NCI-H2196 (cell line): ENCODE results near the gene EFCAB6.
"Not testable (repeated sequence)": the region's sequence is repeated elsewhere in the genome, so short reads cannot be mapped to it uniquely, and the experiment has no call there.

Source experiments
- DNase-seq: peaks from one replicate; lab custom pipeline; 2025; ENCODE audit not compliant: unreplicated experiment; lab: John Stamatoyannopoulos, UW

Gene EFCAB6

DNA sequence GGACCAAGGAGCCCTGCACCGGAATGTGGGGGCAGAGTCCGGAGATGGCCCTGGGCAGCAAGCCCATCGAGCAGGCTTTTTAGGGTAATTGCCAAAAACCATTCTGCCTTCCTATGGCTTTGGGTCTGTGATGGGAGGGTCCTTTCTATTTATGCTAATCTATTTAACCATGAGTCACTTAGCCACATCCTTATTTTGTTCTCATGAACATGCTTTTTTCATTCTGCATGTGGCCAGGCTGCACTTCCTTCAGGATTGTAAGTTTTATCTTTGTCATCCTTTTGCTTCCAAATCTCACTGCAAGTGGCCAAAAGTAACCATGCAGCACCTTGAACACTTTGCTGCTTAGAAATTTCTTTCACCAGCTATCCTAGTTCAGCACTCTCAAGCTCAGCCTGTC is 88.3 kb downstream of the EFCAB6 start:
- DNase-seq = no peak

DNA sequence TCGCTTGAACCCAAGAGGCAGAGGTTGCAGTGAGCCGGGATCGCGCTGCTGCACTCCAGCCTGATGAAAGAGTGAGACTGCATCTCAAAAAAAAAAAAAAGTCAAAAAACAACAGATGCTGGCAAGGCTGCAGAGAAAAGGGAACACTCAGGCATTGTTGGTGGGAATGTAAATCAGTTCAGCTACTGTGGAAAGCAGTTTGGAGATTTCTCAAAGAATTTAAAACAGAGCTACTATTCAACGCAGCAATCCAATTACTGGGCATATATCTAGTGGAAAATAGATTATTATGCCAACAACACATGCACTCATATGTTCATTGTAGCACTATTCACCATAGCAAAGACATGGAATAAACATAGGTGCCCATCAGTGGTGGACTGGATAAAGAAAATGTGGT is 89.7 kb downstream of the EFCAB6 start:
- no peak for DNase-seq

DNA sequence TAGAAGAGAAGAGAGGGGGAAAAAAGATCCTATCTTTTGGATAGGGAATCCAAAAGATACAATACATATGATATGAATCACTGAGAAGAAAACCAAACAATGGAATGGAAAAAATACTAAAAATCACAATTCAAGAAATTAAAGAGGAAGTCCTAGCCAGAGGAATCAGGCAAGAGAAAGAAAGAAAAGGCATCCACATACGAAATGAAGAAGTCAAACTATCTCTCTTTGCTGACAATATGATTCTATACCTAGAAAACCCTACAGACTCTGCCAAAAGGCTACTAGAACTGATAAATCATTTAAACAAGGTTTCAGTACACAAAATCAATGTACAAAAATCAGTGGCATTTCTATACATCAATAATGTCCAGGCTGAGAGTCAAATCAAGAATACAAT is 91.4 kb downstream of the EFCAB6 start:
- no peak for DNase-seq

DNA sequence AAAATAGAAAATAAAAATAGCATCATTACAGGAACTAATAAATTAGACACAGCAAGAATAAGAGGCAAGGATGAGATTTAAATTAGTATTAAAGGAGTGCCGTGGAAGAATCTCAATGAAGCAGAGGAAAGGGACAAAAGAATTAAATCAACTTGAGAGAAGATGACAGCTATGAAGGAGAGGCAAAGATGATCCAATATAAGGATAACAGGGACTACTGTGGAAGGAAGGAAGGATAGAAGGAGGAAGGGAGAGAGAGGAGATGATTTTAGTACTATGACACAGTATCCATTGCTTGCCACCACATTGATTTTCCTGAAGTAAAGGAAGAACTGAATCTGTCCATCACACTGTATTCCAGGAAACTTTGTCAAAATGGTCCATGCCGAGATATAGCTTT is 98.0 kb downstream of the EFCAB6 start:
- DNase-seq = no peak

DNA sequence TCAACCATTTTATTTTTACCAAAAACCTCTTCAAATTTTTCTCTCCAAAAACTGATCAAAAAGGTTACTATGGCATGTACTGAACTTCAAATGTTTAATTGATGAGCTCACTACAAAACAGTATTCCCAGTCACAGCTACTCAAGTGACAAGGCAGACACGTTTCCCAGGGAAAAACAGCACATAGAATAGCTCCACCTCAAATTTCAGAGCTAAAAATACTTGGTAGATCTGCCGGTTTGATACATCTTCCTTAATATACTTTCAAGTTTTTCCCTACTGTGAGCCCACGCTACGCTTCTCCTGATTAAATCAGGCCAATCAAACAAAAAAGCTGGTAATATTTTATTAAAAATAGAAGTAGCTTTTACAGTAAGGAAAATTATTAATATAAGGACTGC is 100.4 kb downstream of the EFCAB6 start:
- no peak for DNase-seq

DNA sequence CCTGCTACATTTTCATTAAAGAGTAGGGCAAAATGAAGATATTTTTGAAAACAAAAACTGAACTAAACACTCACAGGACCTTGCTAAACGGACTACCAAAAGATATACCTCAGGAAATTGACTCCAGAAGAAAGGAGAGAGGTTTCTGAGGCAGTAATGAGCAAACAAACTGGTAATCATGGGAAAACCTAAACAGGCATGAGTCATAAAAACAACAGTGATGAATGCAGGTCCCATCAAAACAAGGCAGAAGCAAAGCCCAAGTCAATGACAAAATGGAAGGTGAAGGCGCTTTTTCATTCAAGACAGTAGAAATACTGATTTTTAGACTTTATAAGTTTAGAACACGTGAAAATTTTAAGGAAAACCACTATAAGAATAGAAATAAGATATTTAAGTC is 104.5 kb downstream of the EFCAB6 start:
- DNase-seq = no peak

DNA sequence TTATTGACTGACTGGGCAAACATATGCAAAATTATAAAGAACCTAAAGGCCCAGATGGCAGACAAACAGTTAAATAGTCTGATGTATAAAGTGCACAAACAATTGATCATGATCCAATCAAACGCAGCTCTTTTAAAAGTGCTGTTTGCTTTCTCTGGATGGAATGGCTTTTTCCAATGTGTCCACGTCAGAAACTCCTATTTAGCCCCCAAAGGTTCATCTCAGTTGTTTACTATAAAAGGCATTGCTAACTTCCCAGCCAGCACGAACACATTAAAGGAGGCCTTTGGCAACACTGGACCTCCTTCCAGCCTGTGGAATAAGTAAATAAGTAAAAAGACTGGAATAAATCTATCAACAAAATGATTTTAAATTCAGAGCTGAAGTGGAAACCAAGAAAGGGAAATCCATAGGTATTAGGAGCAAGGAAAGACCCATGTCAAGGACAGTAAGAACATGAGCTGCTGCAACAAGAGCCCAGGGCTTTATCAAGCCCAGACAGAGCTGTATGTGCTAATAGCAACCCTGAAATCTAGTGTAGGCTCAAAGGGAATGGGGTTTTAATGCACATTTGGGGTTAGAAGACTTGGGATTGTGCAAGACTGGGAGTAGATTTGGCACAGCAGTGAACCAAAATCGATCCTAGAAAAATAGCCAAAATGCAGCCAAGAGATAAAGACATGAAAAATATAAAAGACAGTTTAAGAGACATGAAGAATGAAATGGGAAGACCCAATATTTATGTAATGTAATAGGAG is 105.4 kb downstream of the EFCAB6 start:
- no peak for DNase-seq

DNA sequence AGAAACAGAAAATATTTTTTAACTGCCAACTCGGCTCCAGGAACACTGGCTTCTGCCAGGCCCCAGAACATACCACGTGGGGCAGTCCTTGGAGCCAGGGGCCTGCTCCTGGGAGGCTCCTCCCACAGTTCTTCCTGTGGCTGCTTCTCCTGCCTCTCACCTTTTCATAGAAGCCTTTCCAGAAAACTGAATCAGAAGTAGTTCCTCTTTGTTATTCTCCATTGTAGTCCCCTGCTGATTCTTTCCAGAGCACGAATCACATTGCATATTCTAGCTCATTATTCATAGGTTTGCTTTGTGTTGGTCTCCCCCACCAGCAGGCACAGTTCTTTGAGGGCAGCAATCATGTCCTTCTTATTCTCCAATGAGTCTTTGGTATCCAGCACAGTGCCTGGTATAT is 106.0 kb downstream of the EFCAB6 start:
- no peak for DNase-seq

DNA sequence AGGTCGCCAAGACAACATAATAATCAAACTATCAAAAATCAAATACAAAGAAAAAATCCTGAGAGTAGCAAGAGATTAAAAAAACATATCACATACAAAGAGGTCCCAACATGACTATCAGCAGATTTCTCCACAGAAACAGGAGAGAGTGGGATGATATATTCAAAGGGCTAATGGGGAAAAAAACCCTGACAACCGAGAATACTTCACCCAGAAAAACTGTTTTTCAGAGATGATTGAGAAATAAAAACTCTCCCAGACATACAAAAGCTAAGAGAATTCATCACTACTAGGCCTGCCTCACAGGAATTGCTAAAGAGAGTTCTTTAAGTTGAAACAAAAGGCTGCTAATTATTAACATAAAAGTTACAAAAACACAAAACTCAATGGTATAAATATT is 108.1 kb downstream of the EFCAB6 start:
- DNase-seq = no peak

DNA sequence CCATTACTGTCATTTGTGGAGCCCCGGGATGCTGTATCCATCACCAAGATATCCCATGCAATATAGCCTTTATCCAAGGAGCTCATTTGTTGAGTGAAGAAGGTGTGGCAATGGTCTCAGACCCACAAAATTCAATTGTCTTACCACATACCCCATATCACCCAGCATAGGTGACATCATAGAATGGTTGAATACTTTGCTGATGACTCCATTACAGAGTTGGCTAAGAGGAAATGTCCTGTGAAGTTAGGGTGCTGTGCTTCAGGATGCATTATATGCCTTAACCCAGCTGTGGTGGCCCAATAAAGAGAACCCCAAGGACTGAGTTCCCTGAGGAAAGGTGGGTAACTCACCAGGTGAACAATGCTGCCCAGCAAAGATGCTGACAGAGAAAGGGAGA is 113.7 kb downstream of the EFCAB6 start:
- no peak for DNase-seq

DNA sequence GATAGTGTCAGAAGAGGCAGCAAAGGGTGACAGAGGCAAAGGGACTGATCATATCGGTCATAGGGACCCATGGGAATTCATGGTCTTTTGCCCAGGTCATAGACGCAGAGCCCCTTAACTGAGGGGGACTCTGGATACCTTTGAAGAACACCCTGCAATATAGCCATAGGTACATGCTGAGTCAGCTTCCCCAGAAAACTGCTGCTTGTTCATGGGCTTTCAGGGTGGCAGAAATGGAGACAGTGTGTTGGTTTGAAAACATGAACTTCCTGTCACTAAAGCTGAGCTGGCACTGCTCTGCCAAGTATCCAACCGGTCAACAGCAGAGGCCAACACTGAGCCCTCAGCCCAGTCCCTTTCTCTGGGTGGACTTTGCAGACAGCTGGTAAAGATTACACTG is 114.2 kb downstream of the EFCAB6 start:
- no peak for DNase-seq

DNA sequence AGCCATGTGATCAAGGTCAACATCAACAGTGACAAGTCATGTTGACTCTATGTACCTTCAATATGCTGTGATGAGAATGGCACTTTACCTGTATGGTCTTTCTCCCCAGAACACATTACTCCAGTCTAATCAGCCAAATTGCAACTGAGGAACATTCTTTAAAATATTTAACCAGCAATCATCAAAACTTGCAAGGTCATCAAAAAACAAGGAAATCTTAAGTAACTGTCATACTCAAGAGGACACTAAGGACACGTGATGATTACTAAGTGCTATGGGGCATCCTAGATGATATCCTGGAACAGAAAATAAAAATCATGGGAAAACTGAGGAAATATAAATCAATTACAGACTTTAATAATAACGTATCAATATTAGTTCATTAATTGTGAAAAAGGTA is 118.9 kb downstream of the EFCAB6 start:
- DNase-seq = no peak

DNA sequence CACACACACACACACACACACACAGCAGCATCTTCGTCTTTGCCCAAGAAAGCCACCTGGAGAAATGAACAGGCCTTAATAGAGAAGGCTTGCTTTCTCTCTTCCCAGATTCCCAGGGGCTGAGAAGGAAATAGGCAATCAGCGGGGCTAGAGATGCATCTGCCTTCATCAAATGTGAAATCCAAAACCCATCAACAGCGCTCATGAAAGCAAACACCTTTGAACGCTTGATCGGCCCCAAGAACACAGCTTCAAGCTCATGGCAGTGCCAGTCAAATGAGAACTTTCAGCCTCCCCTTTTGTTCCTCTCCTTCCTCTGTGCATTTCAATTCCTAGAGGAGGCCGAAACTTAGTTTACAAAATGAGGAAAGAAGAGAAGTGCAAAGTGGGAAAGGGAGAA is 122.7 kb downstream of the EFCAB6 start:
- DNase-seq = no peak

DNA sequence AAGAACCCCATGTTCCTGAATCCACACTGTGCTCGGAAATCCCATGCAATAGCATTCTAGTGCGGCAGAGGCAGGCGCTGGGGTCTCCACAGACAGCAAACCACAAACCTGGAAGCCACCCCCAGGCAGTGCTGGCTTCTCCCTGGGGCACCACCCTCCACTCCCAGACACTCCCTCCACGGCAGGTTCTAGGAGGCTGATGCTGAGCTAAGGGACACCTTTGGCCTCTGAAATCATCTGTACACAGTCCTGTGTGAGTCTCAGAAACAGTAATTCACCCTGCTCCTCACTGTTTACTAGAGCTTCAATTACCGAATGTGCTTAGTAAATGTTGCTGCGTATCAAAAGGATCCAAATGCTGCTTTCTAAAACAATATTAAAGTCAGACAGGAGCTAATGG is 129.3 kb downstream of the EFCAB6 start:
- DNase-seq = no peak

DNA sequence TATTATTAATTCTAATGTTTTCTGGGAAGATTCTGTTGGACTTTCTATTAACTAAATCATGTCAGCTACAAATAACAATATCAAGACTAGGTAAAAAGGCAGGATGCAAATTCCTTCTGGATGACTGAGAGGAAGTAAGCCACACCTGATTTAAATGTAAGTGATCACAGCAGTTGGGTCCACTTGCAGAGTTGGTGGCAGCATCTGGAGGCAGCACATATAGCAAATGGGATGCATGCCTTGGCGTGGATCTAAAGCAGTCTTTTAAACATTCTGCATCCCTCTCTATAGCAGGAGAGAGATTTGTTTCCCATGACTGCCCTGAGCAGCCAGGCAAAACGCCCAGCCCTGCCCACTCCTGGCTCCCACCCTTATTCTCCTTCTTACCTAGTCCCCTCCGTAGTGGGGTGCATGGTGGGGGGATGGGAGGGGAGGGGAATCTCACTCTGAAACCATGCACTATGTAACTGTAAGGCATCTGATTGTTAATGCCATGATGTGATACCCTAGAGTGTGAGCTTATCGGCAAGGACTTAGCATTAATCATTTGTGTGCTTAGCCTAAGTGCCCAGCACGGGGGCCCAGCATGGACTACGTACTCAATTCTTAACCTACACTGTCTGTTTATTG is 130.3 kb downstream of the EFCAB6 start:
- no peak for DNase-seq

DNA sequence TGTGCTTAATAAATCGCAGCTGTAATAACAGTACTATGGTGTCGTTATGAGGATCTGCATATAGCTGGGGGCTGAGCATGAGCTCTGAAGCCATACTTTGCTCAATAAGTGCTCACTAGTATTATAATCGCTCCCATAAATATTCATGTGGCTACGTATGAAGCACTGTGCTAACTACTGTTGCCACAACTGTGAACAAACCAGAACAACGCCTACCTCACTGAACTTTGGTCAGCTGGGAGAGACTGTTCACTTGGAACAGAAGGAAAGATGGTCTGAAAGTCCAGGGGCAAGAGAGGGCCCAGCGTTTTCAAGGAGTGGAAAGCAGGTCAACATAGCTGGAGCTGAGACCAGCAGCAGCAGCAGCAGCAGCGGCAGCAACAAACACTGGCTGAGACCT is 141.6 kb downstream of the EFCAB6 start:
- DNase-seq = no peak

DNA sequence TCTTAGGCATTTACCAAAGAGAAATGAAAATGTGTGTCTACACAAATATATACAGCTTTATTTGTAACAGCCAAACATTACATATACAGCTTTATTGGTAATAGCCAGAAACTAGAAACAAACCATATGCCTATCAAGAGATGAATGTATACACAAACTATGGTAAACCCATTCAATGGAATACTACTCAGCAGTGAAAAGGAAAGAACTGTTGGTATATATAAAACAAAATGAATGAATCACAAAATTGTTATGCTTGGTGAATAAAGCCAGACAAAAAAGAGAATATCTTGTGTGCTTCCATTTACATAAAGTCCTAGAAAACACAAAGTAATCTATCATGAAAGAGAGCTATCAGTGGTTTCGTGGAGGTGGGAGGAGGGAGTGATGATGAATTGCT is 142.9 kb downstream of the EFCAB6 start:
- DNase-seq = no peak

DNA sequence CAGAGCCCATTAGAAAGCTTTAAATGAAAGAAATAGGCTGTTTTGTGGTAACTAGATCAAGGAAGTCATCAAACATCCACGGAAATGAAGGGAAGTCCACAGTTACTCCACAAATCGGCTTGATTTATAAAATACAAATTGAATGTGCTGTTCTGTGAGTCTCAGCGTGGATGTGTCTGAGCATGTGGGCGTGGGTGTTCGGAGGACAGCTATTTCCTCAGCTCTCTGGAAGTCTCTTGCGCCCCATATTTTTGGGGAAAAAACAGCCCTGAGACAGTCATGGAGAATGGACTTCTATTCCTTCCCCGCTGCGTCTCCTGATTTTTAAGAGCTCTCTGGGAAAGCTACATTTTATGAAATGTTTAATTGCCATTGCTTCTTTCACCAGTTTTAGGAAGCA is 144.4 kb downstream of the EFCAB6 start:
- no peak for DNase-seq

DNA sequence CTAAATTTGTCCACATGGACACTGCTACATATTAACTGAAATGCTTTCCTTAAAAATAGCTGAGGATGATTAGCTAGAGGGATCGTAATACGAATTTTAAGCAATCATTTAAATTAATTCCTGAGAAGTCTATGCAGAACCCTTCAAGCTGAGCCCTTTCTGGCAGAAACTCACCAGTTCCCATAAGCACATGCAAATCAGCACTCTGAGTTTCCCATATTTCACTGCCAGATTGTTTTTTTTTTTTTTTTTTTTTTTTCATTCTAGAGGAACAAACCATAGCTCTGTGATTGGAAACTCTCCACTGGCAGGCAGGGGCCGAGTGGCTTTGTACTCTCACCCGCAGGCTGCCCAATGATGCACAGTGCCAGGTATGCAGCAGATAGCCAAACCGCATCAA is 145.6 kb downstream of the EFCAB6 start:
- DNase-seq = no peak

DNA sequence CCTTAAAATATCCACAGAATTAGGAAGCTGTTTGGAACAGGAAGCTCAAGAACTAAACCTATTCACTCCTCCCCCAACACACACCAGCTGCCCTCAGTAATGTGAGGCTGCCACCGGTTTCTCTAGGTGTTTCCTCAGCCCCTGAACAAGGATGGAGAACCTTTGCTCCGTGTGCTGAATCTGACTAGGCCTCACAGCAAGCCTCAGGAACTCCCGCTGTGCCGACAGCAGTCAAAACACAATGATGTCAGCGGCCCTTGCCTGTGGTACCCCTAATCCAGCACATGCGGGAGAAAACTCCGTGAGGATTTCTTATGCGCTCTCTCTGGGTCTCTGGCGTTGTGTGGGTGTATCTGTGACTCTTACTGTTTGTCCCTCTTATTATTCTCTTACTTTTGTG is 153.3 kb downstream of the EFCAB6 start:
- DNase-seq = no peak

DNA sequence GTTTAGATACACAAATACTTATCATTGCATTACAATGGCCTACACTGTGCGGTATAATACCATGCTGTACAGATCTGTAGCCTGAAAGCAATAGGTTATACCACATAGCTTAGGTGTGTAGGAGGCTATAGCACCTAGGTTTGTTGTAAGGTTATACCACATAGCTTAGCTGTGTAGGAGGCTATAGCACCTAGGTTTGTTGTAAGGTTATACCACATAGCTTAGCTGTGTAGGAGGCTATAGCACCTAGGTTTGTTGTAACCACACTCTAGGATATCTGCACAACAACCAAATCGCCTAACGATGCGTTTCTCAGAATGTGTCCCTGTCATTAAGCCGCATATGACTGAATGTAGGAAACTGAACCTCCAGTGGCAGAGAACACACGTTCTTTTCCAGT is 155.5 kb downstream of the EFCAB6 start:
- not testable (repeated sequence) for DNase-seq

DNA sequence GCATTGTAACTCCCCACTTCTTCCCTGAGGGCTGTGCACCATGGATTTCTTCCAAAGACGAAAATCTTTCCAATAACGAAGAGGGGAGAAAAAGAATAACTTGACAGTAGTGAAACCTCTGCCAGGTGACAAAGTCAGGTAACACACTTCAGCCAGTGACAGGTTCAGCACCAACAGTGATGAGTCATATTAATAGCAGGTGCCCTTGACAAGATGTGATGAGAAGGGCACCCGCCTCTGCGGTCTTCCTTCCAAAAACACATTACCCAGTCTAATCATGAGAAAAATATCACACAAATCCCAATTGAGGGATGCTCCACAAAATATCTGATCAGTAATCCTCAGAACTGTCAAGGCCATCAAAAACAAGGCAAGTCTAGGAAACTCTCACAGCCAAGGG is 157.8 kb downstream of the EFCAB6 start:
- no peak for DNase-seq

DNA sequence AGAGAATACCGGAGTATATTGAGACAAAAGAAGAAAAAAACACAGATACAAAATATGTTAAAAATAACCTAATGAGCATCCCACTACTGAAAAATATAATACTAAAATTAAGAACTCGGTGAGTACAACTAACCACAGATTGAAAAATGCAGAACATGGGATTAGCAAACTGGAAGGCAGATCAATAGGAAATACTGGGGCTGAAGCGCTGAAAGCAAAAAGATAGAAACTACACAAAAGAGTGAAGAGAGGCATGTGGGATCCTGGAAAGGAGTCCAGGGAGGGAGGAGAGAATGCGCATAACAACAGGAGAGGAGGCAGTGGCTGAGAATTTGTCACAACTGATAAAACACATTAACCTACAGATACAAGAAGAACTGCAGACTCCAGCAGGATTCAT is 159.3 kb downstream of the EFCAB6 start:
- no peak for DNase-seq
